K562 (cell line): ENCODE data around the gene MAP3K12. TPM values are rescaled to one million over a fixed set of nuclear protein-coding genes. Genes with fewer than 3 reads are reported as not detected.

Experiments
- ARID2 ChIP-seq: fragments of 450-650 bp; IDR thresholded peaks from 2 replicates; pipeline ENCODE4 v1.6.1; 2017; ENCODE audit warnings: antibody characterized with exemption, mild to moderate bottlenecking
- CBX1 ChIP-seq: sonication (generic); IDR thresholded peaks from 2 replicates; pipeline ENCODE4 v1.6.1; 2016; ENCODE audit warnings: antibody characterized with exemption, low read depth, mild to moderate bottlenecking
- HES1 ChIP-seq: fragments of 450-650 bp; IDR thresholded peaks from 2 replicates; pipeline ENCODE4 v1.6.1; 2016; ENCODE audit warnings: low read depth, mild to moderate bottlenecking, moderate library complexity
- MYNN ChIP-seq, 2 experiments: sonication (generic); formaldehyde crosslinking in 1 of 2; IDR thresholded peaks; 2 replicates each; pipeline versions ENCODE4 v1.5.0 to v1.6.1; 2016 to 2020; ENCODE audit warnings: antibody characterized with exemption in 1 of 2, missing genetic modification reagents in 1 of 2
- PHTF2 ChIP-seq: fragments of 250-450 bp; sonication (Bioruptor Pico); IDR thresholded peaks from 2 replicates; pipeline ENCODE4 v1.5.0; 2021; ENCODE audit warnings: mild to moderate bottlenecking
- PRMT5 ChIP-seq: sonication (generic); formaldehyde crosslinking; IDR thresholded peaks from 2 replicates; pipeline ENCODE4 v1.5.0; 2020; ENCODE audit warnings: missing genetic modification reagents
- SPI1 ChIP-seq: IDR thresholded peaks from 2 replicates; pipeline ENCODE4 v1.6.1; 2011; ENCODE audit warnings: low read depth, low read length, control low read depth, borderline replicate concordance
- ZNF280B ChIP-seq: fragments of 250-450 bp; sonication (Bioruptor Pico); IDR thresholded peaks from 2 replicates; pipeline ENCODE4 v1.5.1; 2021; ENCODE audit warnings: mild to moderate bottlenecking
- ZNF444 ChIP-seq: fragments of 250-450 bp; sonication (Bioruptor Pico); IDR thresholded peaks from 2 replicates; pipeline ENCODE4 v1.4.0; 2020; ENCODE audit warnings: mild to moderate bottlenecking, moderate library complexity
- polyA plus RNA-seq, 8 experiments: library from polyadenylated mRNA; depleted of rRNA in 4 of 8; stranded (reverse) in 5 of 8; unstranded in 3 of 8; fragments of >200 nt; fragmentation: Nextera tagmentation in 2 of 8; fragmentation: Illumina TruSeq in 1 of 8; extraction: Ambion mirVana in 2 of 8; extraction: Trizol in 1 of 8; gene quantifications; 2 replicates each; pipeline versions ENCODE4 v1.2.1 to v1.2.3, GENCODE V29; 2011 to 2014; ENCODE audit warnings: inconsistent platforms in 1 of 8, missing spikeins in 1 of 8
- total RNA-seq, 7 experiments: library from RNA; depleted of rRNA in 6 of 7; stranded (reverse); fragments of >200 nt in 6 of 7; fragmentation: Illumina TruSeq in 2 of 7; extraction: Trizol in 2 of 7; gene quantifications; 2 replicates each; pipeline versions ENCODE4 v1.2.1 to v1.2.3, GENCODE V29; 2011 to 2021; ENCODE audit warnings: low replicate concordance in 1 of 7
- TF ChIP-seq, protein P1 (sequence below): sonication (generic); formaldehyde crosslinking; IDR thresholded peaks from 2 replicates; pipeline ENCODE4 v1.8.0; 2022; ENCODE audit warnings: mild to moderate bottlenecking, missing genetic modification reagents
- TF ChIP-seq, protein P2 (sequence below), 2 experiments: fragments of 450-650 bp in 1 of 2; sonication (generic) in 1 of 2; formaldehyde crosslinking in 1 of 2; IDR thresholded peaks; 2 replicates each; pipeline versions ENCODE4 v1.7.1 to v1.9.0; 2016 to 2022; ENCODE audit warnings: inconsistent platforms in 1 of 2, mild to moderate bottlenecking in 1 of 2, missing genetic modification reagents in 1 of 2
- TF ChIP-seq, protein P3 (sequence below): fragments of 450-650 bp; formaldehyde crosslinking; IDR thresholded peaks from 2 replicates; pipeline ENCODE4 v1.4.0; 2022; ENCODE audit warnings: missing genetic modification characterization

MAP3K12 gene
- total and polyA plus RNA-seq, 9 of the 15 experiments (the other 6 are each of a cell fraction or from before 2014, with no cell fraction given), result 0.10 to 2.4 (median 1.6) TPM

DNA sequence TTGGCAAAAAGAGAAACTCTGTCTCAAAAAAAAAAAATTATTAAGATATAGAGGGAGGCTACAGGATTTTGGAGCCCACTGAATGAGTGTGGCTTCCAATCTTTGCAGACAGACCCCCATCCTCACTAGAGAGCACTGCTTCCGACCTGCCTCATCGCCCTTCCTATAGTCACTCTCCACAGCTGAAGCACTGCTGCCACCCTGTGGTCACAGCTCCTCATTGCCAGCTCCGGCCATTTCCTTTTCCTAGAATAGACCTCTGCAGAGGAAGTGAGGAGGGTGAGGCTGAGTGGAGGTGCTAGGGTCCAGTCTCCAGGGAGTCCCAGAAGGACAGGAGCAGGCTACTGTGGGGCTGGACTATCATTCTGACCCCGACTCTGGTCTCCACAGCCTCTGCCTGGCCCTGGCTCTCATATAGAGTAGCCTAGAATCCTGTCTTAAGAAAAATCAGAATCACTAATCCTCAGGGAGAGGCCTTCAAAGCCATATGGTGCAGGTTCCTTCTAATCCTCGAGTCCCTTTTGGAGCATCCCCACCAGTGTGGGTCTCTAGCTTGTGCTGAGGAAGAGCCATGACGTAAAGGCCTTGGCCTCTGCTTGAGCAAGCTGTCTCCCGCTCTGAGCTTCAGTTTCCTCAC lies 9.4 kb upstream of the MAP3K12 start (continued):
- TF ChIP-seq HES1, result no peak
- TF ChIP-seq ZNF280B, result no peak
- no peak for TF ChIP-seq ZNF444 (CRISPR knock-in tag)
- peak; percentile 56; the same call in 1 of the 2 replicates for TF ChIP-seq ARID2
- TF ChIP-seq MYNN (IDR thresholded peaks at IDR 0.05), result no peak
- TF ChIP-seq MYNN (CRISPR knock-in tag; IDR thresholded peaks at IDR 0.05), result no peak
- TF ChIP-seq SPI1, result peak; percentile 93
- TF ChIP-seq, protein P1, sequence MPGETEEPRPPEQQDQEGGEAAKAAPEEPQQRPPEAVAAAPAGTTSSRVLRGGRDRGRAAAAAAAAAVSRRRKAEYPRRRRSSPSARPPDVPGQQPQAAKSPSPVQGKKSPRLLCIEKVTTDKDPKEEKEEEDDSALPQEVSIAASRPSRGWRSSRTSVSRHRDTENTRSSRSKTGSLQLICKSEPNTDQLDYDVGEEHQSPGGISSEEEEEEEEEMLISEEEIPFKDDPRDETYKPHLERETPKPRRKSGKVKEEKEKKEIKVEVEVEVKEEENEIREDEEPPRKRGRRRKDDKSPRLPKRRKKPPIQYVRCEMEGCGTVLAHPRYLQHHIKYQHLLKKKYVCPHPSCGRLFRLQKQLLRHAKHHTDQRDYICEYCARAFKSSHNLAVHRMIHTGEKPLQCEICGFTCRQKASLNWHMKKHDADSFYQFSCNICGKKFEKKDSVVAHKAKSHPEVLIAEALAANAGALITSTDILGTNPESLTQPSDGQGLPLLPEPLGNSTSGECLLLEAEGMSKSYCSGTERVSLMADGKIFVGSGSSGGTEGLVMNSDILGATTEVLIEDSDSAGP (CRISPR knock-in tag), result no peak
- TF ChIP-seq PRMT5, result no peak
- TF ChIP-seq, protein P2, sequence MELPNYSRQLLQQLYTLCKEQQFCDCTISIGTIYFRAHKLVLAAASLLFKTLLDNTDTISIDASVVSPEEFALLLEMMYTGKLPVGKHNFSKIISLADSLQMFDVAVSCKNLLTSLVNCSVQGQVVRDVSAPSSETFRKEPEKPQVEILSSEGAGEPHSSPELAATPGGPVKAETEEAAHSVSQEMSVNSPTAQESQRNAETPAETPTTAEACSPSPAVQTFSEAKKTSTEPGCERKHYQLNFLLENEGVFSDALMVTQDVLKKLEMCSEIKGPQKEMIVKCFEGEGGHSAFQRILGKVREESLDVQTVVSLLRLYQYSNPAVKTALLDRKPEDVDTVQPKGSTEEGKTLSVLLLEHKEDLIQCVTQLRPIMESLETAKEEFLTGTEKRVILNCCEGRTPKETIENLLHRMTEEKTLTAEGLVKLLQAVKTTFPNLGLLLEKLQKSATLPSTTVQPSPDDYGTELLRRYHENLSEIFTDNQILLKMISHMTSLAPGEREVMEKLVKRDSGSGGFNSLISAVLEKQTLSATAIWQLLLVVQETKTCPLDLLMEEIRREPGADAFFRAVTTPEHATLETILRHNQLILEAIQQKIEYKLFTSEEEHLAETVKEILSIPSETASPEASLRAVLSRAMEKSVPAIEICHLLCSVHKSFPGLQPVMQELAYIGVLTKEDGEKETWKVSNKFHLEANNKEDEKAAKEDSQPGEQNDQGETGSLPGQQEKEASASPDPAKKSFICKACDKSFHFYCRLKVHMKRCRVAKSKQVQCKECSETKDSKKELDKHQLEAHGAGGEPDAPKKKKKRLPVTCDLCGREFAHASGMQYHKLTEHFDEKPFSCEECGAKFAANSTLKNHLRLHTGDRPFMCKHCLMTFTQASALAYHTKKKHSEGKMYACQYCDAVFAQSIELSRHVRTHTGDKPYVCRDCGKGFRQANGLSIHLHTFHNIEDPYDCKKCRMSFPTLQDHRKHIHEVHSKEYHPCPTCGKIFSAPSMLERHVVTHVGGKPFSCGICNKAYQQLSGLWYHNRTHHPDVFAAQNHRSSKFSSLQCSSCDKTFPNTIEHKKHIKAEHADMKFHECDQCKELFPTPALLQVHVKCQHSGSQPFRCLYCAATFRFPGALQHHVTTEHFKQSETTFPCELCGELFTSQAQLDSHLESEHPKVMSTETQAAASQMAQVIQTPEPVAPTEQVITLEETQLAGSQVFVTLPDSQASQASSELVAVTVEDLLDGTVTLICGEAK (IDR thresholded peaks at IDR 0.05), result no peak
- TF ChIP-seq, protein P2 (CRISPR knock-in tag; IDR thresholded peaks at IDR 0.05), result no peak
- no peak for TF ChIP-seq PHTF2
- TF ChIP-seq, protein P3, sequence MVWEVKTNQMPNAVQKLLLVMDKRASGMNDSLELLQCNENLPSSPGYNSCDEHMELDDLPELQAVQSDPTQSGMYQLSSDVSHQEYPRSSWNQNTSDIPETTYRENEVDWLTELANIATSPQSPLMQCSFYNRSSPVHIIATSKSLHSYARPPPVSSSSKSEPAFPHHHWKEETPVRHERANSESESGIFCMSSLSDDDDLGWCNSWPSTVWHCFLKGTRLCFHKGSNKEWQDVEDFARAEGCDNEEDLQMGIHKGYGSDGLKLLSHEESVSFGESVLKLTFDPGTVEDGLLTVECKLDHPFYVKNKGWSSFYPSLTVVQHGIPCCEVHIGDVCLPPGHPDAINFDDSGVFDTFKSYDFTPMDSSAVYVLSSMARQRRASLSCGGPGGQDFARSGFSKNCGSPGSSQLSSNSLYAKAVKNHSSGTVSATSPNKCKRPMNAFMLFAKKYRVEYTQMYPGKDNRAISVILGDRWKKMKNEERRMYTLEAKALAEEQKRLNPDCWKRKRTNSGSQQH (CRISPR knock-in tag), result no peak
- TF ChIP-seq CBX1, result no peak
